Activated T-cell treated with anti-CD3 and anti-CD28 coated beads, Interleukin-2, amount 50 U/mL, for 72 hours (primary cell): Measurements from ENCODE around the gene ACHE. TPM values are rescaled to one million over a fixed set of nuclear protein-coding genes. Genes with fewer than 3 reads are reported as not detected.
"Not testable (repeated sequence)": the region's sequence is repeated elsewhere in the genome, so short reads cannot be mapped to it uniquely, and the experiment has no call there.

Experiments used
- ATAC-seq, 2 donors: fragments of 150-1000 bp; cut with Tn5 transposase; replicated peaks in 1 of 2; 2 replicates each; pipeline ENCODE4 v1.10.0; 2021; ENCODE audit warnings: moderate library complexity in 2 of 2, mild to moderate bottlenecking in 1 of 2
- DNase-seq, 2 donors: peaks; one replicate each; pipeline ENCODE4 v3.0.0; 2021 to 2022; ENCODE audit warnings: mixed read lengths in 1 of 2
- H3K27ac Mint-ChIP-seq: one replicate; pipeline ENCODE4 v1.8.0; 2022; ENCODE audit warnings: mild to moderate bottlenecking, moderate library complexity, mixed read lengths
- H3K27me3 Mint-ChIP-seq: one replicate; pipeline ENCODE4 v1.8.0; 2022; ENCODE audit warnings: low read depth, mixed read lengths
- H3K36me3 Mint-ChIP-seq, 2 donors: one replicate each; pipeline ENCODE4 v1.8.0; 2022; ENCODE audit warnings: mixed read lengths in 2 of 2, mild to moderate bottlenecking in 1 of 2; ENCODE audit not compliant: insufficient read depth in 2 of 2
- H3K4me1 Mint-ChIP-seq: one replicate; pipeline ENCODE4 v1.8.0; 2022; ENCODE audit warnings: low read depth, mixed read lengths
- H3K4me3 Mint-ChIP-seq, 2 donors: one replicate each; pipeline ENCODE4 v1.8.0; 2022; ENCODE audit warnings: mild to moderate bottlenecking in 2 of 2, mixed read lengths in 2 of 2, moderate library complexity in 2 of 2
- H3K9me3 Mint-ChIP-seq, 2 donors: one replicate each; pipeline ENCODE4 v1.8.0; 2022; ENCODE audit warnings: mixed read lengths in 2 of 2
- total RNA-seq, 2 donors: library from RNA; stranded (reverse); gene quantifications; one replicate each; pipeline ENCODE4 v1.2.3, GENCODE V29; 2022

ACHE gene
- total RNA-seq, 2 donors from 2014 or later, result 0.16 to 0.41 TPM

DNA sequence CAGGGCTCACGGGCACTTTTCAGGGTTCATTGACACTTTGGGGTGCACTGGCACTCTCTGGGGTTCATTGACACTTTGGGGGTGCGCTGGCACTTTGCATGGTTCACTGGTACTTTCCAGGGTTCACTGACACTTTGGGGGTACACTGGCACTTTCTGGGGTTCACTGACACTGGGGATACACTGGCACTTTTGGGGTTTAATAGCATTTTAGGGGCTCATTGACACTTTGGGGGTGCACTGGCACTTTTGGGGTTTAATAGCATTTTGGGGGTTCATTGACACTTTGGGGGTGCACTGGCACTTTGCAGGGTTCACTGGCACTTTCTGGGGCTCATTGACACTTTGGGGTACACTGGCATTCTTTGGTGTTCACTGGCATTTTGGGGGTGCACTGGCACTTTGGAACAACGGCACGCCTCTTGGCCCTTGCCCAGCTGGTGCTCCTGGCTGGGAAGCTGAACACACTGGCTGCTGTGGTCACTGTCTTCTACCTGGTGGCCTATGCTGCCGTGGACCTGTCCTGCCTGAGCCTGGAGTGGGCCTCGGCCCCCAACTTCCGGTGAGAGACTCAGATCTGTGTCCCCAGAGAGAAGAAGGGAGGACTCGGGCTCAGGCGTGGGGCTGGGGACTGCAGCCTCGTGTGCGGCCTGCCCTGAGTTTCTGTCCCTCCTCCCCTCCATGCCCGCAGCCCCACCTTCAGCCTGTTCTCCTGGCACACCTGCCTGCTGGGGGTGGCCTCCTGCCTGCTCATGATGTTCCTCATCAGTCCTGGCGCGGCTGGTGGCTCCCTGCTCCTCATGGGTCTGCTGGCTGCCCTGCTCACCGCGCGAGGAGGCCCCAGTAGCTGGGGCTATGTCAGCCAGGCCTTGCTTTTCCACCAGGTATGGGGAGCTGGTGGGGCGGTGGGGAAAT lies 34.7 kb downstream of the ACHE start:
- no peaks in the 10 kb centered on the region for H3K9me3 Mint-ChIP-seq
- no peak for ATAC-seq
- no peaks in the 10 kb centered on the region for H3K4me1 Mint-ChIP-seq
- no peak for DNase-seq
- peaks cover 0 to 10% of the 10 kb centered on the region in 2 donors for H3K36me3 Mint-ChIP-seq
- H3K27me3 Mint-ChIP-seq, result no peaks in the 10 kb centered on the region
- no peak overlapping the region for H3K27ac Mint-ChIP-seq
- no peak overlapping the region for H3K4me3 Mint-ChIP-seq

GRCh38 chr7:100859856-100860255 lies 35.8 kb downstream of the ACHE start:
- H3K4me3 Mint-ChIP-seq, result no peak overlapping the region
- no peaks in the 10 kb centered on the region for H3K9me3 Mint-ChIP-seq
- H3K27me3 Mint-ChIP-seq, result no peaks in the 10 kb centered on the region
- DNase-seq, result no peak
- no peak for ATAC-seq
- peaks cover 0 to 10% of the 10 kb centered on the region in 2 donors for H3K36me3 Mint-ChIP-seq
- H3K27ac Mint-ChIP-seq, result no peak overlapping the region
- no peaks in the 10 kb centered on the region for H3K4me1 Mint-ChIP-seq

DNA sequence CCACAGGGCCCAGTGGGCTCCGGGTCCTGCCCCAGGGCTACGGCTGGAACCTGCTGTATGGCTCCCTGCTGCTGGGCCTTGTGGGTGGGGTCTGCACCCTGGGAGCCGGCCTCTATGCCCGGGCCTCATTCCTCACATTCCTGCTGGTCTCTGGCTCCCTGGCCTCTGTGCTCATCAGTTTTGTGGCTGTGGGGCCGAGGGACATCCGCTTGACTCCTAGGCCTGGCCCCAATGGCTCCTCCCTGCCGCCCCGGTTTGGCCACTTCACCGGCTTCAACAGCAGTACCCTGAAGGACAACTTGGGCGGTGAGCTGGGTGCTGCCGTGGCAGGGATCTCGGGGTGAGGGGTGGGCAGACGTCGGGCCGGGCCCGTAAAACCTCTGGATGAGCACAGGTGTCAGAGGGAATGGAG lies 38.8 kb downstream of the ACHE start:
- peaks cover 0 to 4% of the 10 kb centered on the region in 2 donors for H3K36me3 Mint-ChIP-seq
- ATAC-seq, result no peak
- H3K4me1 Mint-ChIP-seq, result peaks cover 7% of the 10 kb centered on the region
- H3K27me3 Mint-ChIP-seq, result no peaks in the 10 kb centered on the region
- no peak for DNase-seq
- no peak overlapping the region for H3K27ac Mint-ChIP-seq
- no peaks in the 10 kb centered on the region for H3K9me3 Mint-ChIP-seq
- H3K4me3 Mint-ChIP-seq, result no peak overlapping the region

DNA sequence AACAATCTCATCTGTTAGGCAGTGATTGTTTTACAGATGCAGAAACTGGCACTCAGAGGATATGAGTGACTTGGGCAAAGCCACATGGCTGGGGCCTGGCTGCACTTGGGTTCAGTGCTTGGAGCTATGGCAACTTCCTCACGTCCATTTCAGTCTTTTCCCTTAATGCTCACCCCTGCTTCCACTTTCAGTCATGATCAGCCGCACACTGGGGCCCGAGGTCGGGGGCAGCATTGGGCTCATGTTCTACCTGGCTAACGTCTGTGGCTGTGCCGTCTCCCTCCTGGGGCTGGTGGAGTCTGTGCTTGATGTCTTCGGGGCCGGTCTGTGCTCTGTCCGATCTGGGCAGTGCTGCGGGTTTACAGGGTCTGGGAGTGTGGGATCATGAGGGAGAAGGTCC lies 40.2 kb downstream of the ACHE start:
- Mint-ChIP-seq H3K9me3 (no peaks in the 10 kb centered on the region), H3K4me1 (peaks cover 7% of the 10 kb centered on the region), H3K27ac (no peak overlapping the region), H3K27me3 (no peaks in the 10 kb centered on the region), H3K4me3 (no peak overlapping the region), H3K36me3 (no peaks in the 10 kb centered on the region)
- ATAC-seq (no peak), DNase-seq (no peak)

DNA sequence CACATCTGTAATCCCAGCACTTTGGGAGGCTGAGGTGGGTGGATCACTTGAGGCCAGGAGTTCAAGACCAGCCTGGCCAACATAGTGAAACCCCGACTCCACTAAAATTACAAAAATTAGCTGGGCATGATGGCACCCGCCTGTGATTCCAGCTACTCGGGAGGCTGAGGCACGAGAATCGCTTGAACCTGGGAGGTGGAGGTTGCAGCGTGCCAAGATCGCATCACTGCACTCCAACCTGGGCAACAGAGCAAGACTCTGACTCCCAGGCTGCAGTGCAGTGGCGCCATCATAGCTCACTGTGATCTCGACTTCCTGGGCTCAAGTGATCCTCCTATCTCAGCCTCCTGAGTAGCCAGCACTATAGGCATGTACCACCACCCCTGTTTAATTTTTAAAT lies 40.8 kb downstream of the ACHE start:
- H3K27me3 Mint-ChIP-seq, H3K4me1 Mint-ChIP-seq, DNase-seq, H3K36me3 Mint-ChIP-seq, H3K27ac Mint-ChIP-seq, ATAC-seq, H3K9me3 Mint-ChIP-seq, H3K4me3 Mint-ChIP-seq: not testable (repeated sequence)

DNA sequence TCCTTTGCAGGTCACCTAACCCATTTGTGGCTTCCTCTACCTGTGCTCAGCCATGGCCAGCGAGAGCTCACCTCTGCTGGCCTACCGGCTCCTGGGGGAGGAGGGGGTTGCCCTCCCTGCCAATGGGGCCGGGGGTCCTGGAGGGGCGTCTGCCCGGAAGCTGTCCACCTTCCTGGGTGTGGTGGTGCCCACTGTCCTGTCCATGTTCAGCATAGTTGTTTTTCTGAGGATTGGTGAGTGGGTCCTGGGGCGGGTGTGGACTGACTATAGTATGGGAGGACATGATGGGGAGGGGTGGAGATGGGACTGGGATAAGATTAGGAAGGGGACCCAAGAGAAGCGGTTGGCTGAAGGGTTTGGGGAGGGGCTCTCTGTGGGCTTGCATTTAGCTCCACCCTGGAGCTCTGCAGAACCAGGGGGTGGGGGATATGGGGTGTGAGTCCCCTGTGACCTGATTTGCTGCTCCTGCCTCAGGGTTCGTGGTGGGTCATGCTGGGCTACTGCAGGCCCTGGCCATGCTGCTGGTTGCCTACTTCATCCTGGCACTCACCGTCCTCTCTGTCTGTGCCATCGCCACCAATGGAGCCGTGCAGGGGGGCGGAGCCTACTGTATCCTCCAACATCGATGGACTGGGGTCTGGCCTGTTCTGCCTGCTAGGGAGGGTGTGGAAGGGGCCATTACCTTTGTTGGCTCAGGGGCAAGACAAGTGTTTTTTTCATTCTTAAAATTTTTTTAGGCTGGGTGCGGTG lies 41.4 kb downstream of the ACHE start:
- Mint-ChIP-seq H3K4me1 (peaks cover 7% of the 10 kb centered on the region), H3K27ac (no peak overlapping the region), H3K9me3 (no peaks in the 10 kb centered on the region), H3K27me3 (no peaks in the 10 kb centered on the region), H3K4me3 (peak overlapping the region; percentile 94 to 96), H3K36me3 (no peaks in the 10 kb centered on the region)
- DNase-seq (no peak), ATAC-seq (no peak)

GRCh38 chr7:100852048-100852872 lies 43.4 kb downstream of the ACHE start, which contains the start of gene SLC12A9:
Gene SLC12A9 (plus strand): TSS chr7:100852713. CDS start chr7:100854198, 1,485 bp downstream.
- ATAC-seq (peak; percentile 98 to 99), DNase-seq (peak; percentile 93)
- Mint-ChIP-seq H3K4me3 (peak within 1 kb of the TSS; percentile 94 to 96), H3K9me3 (no peaks in the 10 kb centered on the region), H3K36me3 (no peaks in the 10 kb centered on the region), H3K27ac (peak within 1 kb of the TSS; percentile 73), H3K4me1 (peaks cover 7% of the 10 kb centered on the region), H3K27me3 (no peaks in the 10 kb centered on the region)

DNA sequence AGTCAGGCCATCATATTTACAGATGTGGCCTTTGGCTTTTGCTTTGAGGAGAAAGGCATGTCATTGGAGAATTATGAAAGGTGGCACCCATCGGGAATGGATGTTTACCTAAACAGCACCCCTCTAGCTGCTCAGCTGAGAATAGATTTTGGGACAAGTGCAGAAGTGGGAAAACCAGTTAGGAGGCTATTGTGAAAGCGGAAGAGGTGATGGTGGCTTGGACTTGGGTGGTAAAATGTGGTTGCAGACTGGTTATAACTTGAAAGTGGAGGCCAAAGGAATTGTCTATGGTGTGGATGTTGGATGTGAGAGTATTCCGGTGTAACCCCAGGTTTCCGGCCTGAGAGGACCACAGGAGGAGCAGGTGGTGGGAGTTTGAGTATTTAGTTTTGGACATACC lies 48.3 kb downstream of the ACHE start:
- Mint-ChIP-seq H3K9me3 (no peaks in the 10 kb centered on the region), H3K27ac (no peak overlapping the region), H3K27me3 (no peaks in the 10 kb centered on the region), H3K4me3 (no peak overlapping the region), H3K36me3 (no peaks in the 10 kb centered on the region), H3K4me1 (no peaks in the 10 kb centered on the region)
- DNase-seq, result no peak
- no peak for ATAC-seq

DNA sequence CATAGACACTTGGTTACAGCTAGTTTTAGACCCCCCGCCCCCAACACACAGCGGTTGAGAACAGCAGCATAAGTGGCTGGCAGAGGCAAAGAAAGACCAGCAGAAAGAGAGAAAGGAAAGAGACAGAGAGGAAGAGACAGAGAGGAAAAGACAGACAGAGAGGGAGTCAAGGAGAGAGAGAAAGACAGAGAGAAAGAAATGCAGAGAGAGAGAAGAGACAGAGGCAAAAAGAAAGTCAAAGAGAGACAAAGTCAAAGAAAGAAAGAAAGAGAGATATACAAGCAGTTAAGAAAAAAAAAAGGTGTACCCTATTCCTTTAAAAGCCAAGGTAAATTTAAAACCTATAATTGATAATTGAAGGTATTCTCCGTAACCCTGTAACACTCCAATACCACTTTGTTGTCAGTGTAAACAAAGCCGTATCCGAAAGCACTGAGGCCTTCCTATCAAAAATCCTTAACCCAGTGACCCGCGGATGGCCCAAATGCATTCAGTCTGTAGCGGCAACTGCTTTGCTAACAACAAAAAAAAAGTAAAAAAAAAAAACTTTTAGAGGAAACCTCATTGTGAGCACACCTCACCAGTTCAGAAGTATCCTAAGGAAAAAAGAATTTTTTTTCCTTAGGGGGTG lies 55.1 kb downstream of the ACHE start:
- no peak for ATAC-seq
- no peaks in the 10 kb centered on the region for H3K36me3 Mint-ChIP-seq
- no peaks in the 10 kb centered on the region for H3K27me3 Mint-ChIP-seq
- no peak overlapping the region for H3K27ac Mint-ChIP-seq
- peaks cover 11% of the 10 kb centered on the region for H3K4me1 Mint-ChIP-seq
- no peaks in the 10 kb centered on the region for H3K9me3 Mint-ChIP-seq
- no peak overlapping the region for H3K4me3 Mint-ChIP-seq
- DNase-seq, result no peak

Other genes with a start within 250 kb of the ACHE start
- not detected for gene ACTL6B, start 239.4 kb downstream of the ACHE start, total RNA-seq
- 100 to 1,000 TPM; 196 to 198 TPM for gene GNB2, start 222.1 kb downstream of the ACHE start, total RNA-seq
- 10 to 100 TPM; 51.5 to 53.2 TPM for gene GIGYF1, start 201.6 kb downstream of the ACHE start, total RNA-seq
- 10 to 100 TPM; 33.3 to 40.9 TPM for gene POP7, start 189.8 kb downstream of the ACHE start, total RNA-seq
- gene EPO, start 175.4 kb downstream of the ACHE start, total RNA-seq, result under 1 TPM in 1 of 2 donors, not detected in 1; 0.19 TPM
- gene ZAN, start 162.3 kb downstream of the ACHE start, total RNA-seq, result not detected
- 1 to 10 TPM; 2.4 to 3.4 TPM for gene EPHB4, start 68.4 kb downstream of the ACHE start, total RNA-seq
- gene SLC12A9, start 43.2 kb downstream of the ACHE start, total RNA-seq, result 10 to 100 TPM; 17.6 to 20.1 TPM
- gene TRIP6, start 28.5 kb downstream of the ACHE start, total RNA-seq, result 10 to 100 TPM; 28.3 to 31.5 TPM
- 100 to 1,000 TPM; 140 to 145 TPM for gene SRRT, start 20.8 kb downstream of the ACHE start, total RNA-seq
- under 1 TPM; 0.34 to 0.83 TPM for gene UFSP1, start 6.2 kb downstream of the ACHE start, total RNA-seq
- not detected for gene MUC3A, start 53.6 kb upstream of the ACHE start, total RNA-seq
- 1 to 10 TPM in 1 of 2 donors, not detected in 1; 1.6 TPM for gene MUC12, start 73.7 kb upstream of the ACHE start, total RNA-seq
- gene MUC17, start 124.2 kb upstream of the ACHE start, total RNA-seq, result not detected
- 10 to 100 TPM; 44.5 to 50.2 TPM for gene TRIM56, start 189.6 kb upstream of the ACHE start, total RNA-seq
- gene SERPINE1, start 231.2 kb upstream of the ACHE start, total RNA-seq, result under 1 TPM in 1 of 2 donors, not detected in 1; 0.14 TPM